ENCODE measurements around the gene SRCAP.

SRCAP gene

GRCh38 chr16:30698816-30699614 lies at the start of gene SRCAP (continued):
- TF ChIP-seq ZNF639 (tag by site-specific recombination; IDR thresholded peaks at IDR 0.05) (peak; percentile 50; the same call in 1 of the 2 replicates), GFI1B (tag by site-specific recombination; IDR thresholded peaks at IDR 0.05) (peak; percentile 77), ZNF221 (tag by site-specific recombination; IDR thresholded peaks at IDR 0.05; ENCODE audit: borderline replicate concordance) (no peak), ZNF747 (tag by site-specific recombination; IDR thresholded peaks at IDR 0.05) (no peak), ZSCAN23 (tag by site-specific recombination; IDR thresholded peaks at IDR 0.05) (peak; percentile 77), ZXDB (tag by site-specific recombination; IDR thresholded peaks at IDR 0.05) (peak; percentile 90), ZNF792 (tag by site-specific recombination; IDR thresholded peaks at IDR 0.05) (peak; percentile 44; the same call in 1 of the 2 replicates), ZBTB49 (tag by site-specific recombination; IDR thresholded peaks at IDR 0.05; ENCODE audit: low read depth) (no peak), ZNF146 (tag by site-specific recombination; IDR thresholded peaks at IDR 0.05) (no peak; the same call in 1 of the 2 replicates), PRDM10 (tag by site-specific recombination; IDR thresholded peaks at IDR 0.05) (no peak), PRDM2 (tag by site-specific recombination; IDR thresholded peaks at IDR 0.05; ENCODE audit: borderline replicate concordance) (no peak), ZNF548 (tag by site-specific recombination; IDR thresholded peaks at IDR 0.05) (no peak), ZNF510 (tag by site-specific recombination; IDR thresholded peaks at IDR 0.05; ENCODE audit: insufficient replicate concordance) (no peak), ZNF624 (tag by site-specific recombination; IDR thresholded peaks at IDR 0.05) (no peak), ZNF280D (tag by site-specific recombination; IDR thresholded peaks at IDR 0.05) (no peak), MEIS1 (CRISPR knock-in tag; IDR thresholded peaks at IDR 0.05; ENCODE audit: borderline replicate concordance) (no peak), TSHZ1 (tag by site-specific recombination; IDR thresholded peaks at IDR 0.05; ENCODE audit: borderline replicate concordance) (no peak)

Measured in HEK293 (cell line).